Neural cell (in vitro differentiated cells): ENCODE results near the gene TOM1. TPM values are rescaled to one million over a fixed set of nuclear protein-coding genes. Genes with fewer than 3 reads are reported as not detected.

ENCODE experiments used
- H2AFZ ChIP-seq: fragments of 200-600, 300-800 bp; sonication (generic), shearing (Covaris generic); 2 replicates; pipeline ENCODE4 v1.6.0; 2014; ENCODE audit warnings: low read depth, mild to moderate bottlenecking, antibody characterized with exemption, low read length, moderate library complexity
- H3F3A ChIP-seq: fragments of 200-600 bp; shearing (Covaris generic); 2 replicates; pipeline ENCODE4 v1.6.1; 2016; ENCODE audit warnings: mild to moderate bottlenecking, moderate library complexity, mixed read lengths, antibody characterized with exemption, low read length; ENCODE audit not compliant: insufficient read depth, poor library complexity, severe bottlenecking
- H3K27ac ChIP-seq: fragments of 200-600, 300-800 bp; sonication (generic), shearing (Covaris generic); 2 replicates; pipeline ENCODE4 v1.5.1; 2014; ENCODE audit warnings: mild to moderate bottlenecking, low read length, moderate library complexity
- H3K27me3 ChIP-seq: fragments of 300-800, 200-600 bp; sonication (generic), shearing (Covaris generic); 2 replicates; pipeline ENCODE4 v1.6.0; 2014; ENCODE audit warnings: mild to moderate bottlenecking, low read depth, low read length, moderate library complexity; ENCODE audit not compliant: insufficient read depth
- H3K36me3 ChIP-seq: fragments of 300-800, 200-600 bp; sonication (generic), shearing (Covaris generic); 2 replicates; pipeline ENCODE4 v1.5.1; 2014; ENCODE audit warnings: mild to moderate bottlenecking, antibody characterized with exemption, low read length, moderate library complexity; ENCODE audit not compliant: insufficient read depth
- H3K4me2 ChIP-seq: fragments of 300-800, 200-600 bp; sonication (generic), shearing (Covaris generic); 2 replicates; pipeline ENCODE4 v1.6.0; 2014; ENCODE audit warnings: mild to moderate bottlenecking, low read length
- H3K4me3 ChIP-seq: fragments of 300-800, 200-600 bp; sonication (generic), shearing (Covaris generic); 2 replicates; pipeline ENCODE4 v1.5.1; 2014; ENCODE audit warnings: mild to moderate bottlenecking, low read length, moderate library complexity
- H3K79me2 ChIP-seq: fragments of 200-600 bp; shearing (Covaris generic); replicated peaks from 2 replicates; pipeline ENCODE4 v1.6.0; 2014; ENCODE audit warnings: mild to moderate bottlenecking, low read length, moderate library complexity; ENCODE audit not compliant: insufficient read depth
- H3K9ac ChIP-seq: fragments of 300-800, 200-600 bp; sonication (generic), shearing (Covaris generic); 2 replicates; pipeline ENCODE4 v1.6.1; 2016; ENCODE audit warnings: mild to moderate bottlenecking, low read length, mixed read lengths
- H3K9me2 ChIP-seq: fragments of 200-600 bp; shearing (Covaris generic); 2 replicates; pipeline ENCODE4 v1.6.1; 2016; ENCODE audit warnings: mild to moderate bottlenecking, low read length, mixed read lengths; ENCODE audit not compliant: insufficient read depth
- H3K9me3 ChIP-seq: fragments of 200-600, 300-800 bp; sonication (generic), shearing (Covaris generic); 2 replicates; pipeline ENCODE4 v1.6.1; 2016; ENCODE audit warnings: mild to moderate bottlenecking, mixed run types, low read length, moderate library complexity, mixed read lengths
- H4K20me1 ChIP-seq: fragments of 200-600 bp; shearing (Covaris generic); 2 replicates; pipeline ENCODE4 v1.6.1; 2016; ENCODE audit warnings: mild to moderate bottlenecking, mixed run types; ENCODE audit not compliant: insufficient read depth
- CTCF ChIP-seq: fragments of 450-650 bp; IDR thresholded peaks from 2 replicates; pipeline ENCODE4 v1.5.1; 2014; ENCODE audit warnings: antibody characterized with exemption, mild to moderate bottlenecking, moderate library complexity; ENCODE audit not compliant: poor library complexity, severe bottlenecking
- EP300 ChIP-seq: fragments of 450-650 bp; conservative IDR thresholded peaks from 2 replicates; pipeline ENCODE4 v1.6.1; 2014; ENCODE audit warnings: antibody characterized with exemption, mild to moderate bottlenecking, moderate library complexity; ENCODE audit not compliant: poor library complexity, severe bottlenecking
- EZH2 ChIP-seq: fragments of 200-600, 300-800 bp; shearing (Covaris generic), sonication (generic); IDR thresholded peaks from 2 replicates; pipeline ENCODE4 v1.6.1; 2014; ENCODE audit warnings: antibody characterized with exemption, low read length, borderline replicate concordance, mild to moderate bottlenecking; ENCODE audit not compliant: insufficient read depth, poor library complexity, severe bottlenecking
- MXI1 ChIP-seq: fragments of 450-650 bp; conservative IDR thresholded peaks from 2 replicates; pipeline ENCODE4 v1.6.1; 2014; ENCODE audit warnings: antibody characterized with exemption, mild to moderate bottlenecking; ENCODE audit not compliant: poor library complexity, severe bottlenecking
- POLR2AphosphoS5 ChIP-seq: IDR thresholded peaks from 2 replicates; pipeline ENCODE4 v1.6.1; 2012
- RAD21 ChIP-seq: fragments of 450-650 bp; conservative IDR thresholded peaks from 2 replicates; pipeline ENCODE4 v1.6.1; 2014; ENCODE audit warnings: antibody characterized with exemption, mild to moderate bottlenecking, moderate library complexity
- REST ChIP-seq: IDR thresholded peaks from 2 replicates; pipeline ENCODE4 v1.6.1; 2012; ENCODE audit warnings: borderline replicate concordance
- SMC3 ChIP-seq: fragments of 450-650 bp; conservative IDR thresholded peaks from 2 replicates; pipeline ENCODE4 v1.6.1; 2014; ENCODE audit warnings: antibody characterized with exemption, mild to moderate bottlenecking, moderate library complexity; ENCODE audit not compliant: poor library complexity
- TAF1 ChIP-seq: IDR thresholded peaks from 2 replicates; pipeline ENCODE4 v1.6.1; 2012; ENCODE audit warnings: low read depth
- polyA plus RNA-seq: library from polyadenylated mRNA; depleted of rRNA; stranded (reverse); fragments of >200 nt; gene quantifications from 2 replicates; pipeline ENCODE4 v1.2.3, GENCODE V29; 2014

TOM1 gene
- polyA plus RNA-seq, 1 donor from 2014 or later = 13.3 TPM

GRCh38 chr22:35328472-35328885, 28.8 kb downstream of the TOM1 start:
- Histone ChIP-seq H3K9ac (no peak overlapping the region), H3K27me3 (no peaks in the 10 kb centered on the region), H3K27ac (no peak overlapping the region), H3K4me2 (no peak overlapping the region), H4K20me1 (no peaks in the 10 kb centered on the region), H3K9me2 (no peaks in the 10 kb centered on the region), H3K9me3 (no peaks in the 10 kb centered on the region), H3K4me3 (no peak overlapping the region), H3F3A (no peaks in the 10 kb centered on the region), H3K79me2 (no peaks in the 10 kb centered on the region), H3K36me3 (no peaks in the 10 kb centered on the region), H2AFZ (no peak overlapping the region)
- TF ChIP-seq TAF1 = no peak
- no peak for TF ChIP-seq MXI1
- no peak for TF ChIP-seq POLR2AphosphoS5
- TF ChIP-seq REST = no peak
- TF ChIP-seq EP300 = no peak
- no peak for TF ChIP-seq RAD21
- no peak for TF ChIP-seq SMC3
- no peak for TF ChIP-seq EZH2
- TF ChIP-seq CTCF = no peak

GRCh38 chr22:35329114-35329847, 29.6 kb downstream of the TOM1 start:
- Histone ChIP-seq H3K27me3 (no peaks in the 10 kb centered on the region), H3K9me3 (no peaks in the 10 kb centered on the region), H3K79me2 (no peaks in the 10 kb centered on the region), H3K4me3 (no peak overlapping the region), H3K27ac (no peak overlapping the region), H3K4me2 (no peak overlapping the region), H4K20me1 (no peaks in the 10 kb centered on the region), H3K36me3 (no peaks in the 10 kb centered on the region), H3K9ac (no peak overlapping the region), H2AFZ (no peak overlapping the region), H3F3A (no peaks in the 10 kb centered on the region), H3K9me2 (no peaks in the 10 kb centered on the region)
- TF ChIP-seq EP300 = no peak
- no peak for TF ChIP-seq CTCF
- no peak for TF ChIP-seq POLR2AphosphoS5
- TF ChIP-seq RAD21 = no peak
- TF ChIP-seq REST = no peak
- TF ChIP-seq SMC3 = no peak
- TF ChIP-seq MXI1 = no peak
- TF ChIP-seq EZH2 = no peak
- no peak for TF ChIP-seq TAF1
